ENCODE results near the gene STEAP1B.

DNA sequence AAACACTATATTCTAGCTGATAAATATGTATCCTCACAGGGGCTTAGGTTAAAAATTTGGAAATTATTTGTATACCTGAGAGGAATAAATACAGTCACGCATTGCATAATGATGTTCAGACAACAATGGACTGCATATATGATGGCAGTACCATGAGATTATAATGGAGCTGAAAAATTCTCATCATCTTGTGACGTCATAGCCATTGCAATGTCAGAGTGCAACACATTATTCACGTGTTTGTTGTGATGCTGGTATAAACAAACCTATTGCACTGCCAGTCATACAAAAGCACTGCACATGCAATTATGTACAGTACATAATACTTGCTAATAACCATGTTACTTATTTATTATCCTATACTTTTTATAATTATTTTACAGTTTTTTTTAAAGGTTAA lies 31.4 kb downstream of the STEAP1B start:
- TF ChIP-seq, protein P1, sequence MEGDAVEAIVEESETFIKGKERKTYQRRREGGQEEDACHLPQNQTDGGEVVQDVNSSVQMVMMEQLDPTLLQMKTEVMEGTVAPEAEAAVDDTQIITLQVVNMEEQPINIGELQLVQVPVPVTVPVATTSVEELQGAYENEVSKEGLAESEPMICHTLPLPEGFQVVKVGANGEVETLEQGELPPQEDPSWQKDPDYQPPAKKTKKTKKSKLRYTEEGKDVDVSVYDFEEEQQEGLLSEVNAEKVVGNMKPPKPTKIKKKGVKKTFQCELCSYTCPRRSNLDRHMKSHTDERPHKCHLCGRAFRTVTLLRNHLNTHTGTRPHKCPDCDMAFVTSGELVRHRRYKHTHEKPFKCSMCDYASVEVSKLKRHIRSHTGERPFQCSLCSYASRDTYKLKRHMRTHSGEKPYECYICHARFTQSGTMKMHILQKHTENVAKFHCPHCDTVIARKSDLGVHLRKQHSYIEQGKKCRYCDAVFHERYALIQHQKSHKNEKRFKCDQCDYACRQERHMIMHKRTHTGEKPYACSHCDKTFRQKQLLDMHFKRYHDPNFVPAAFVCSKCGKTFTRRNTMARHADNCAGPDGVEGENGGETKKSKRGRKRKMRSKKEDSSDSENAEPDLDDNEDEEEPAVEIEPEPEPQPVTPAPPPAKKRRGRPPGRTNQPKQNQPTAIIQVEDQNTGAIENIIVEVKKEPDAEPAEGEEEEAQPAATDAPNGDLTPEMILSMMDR (IDR thresholded peaks at IDR 0.05): no peak
- TF ChIP-seq POLR2A (IDR thresholded peaks at IDR 0.05) (no peak), POLR2AphosphoS5 (IDR thresholded peaks at IDR 0.05) (no peak)
